Measurements from ENCODE around the gene LTF.

LTF gene

DNA sequence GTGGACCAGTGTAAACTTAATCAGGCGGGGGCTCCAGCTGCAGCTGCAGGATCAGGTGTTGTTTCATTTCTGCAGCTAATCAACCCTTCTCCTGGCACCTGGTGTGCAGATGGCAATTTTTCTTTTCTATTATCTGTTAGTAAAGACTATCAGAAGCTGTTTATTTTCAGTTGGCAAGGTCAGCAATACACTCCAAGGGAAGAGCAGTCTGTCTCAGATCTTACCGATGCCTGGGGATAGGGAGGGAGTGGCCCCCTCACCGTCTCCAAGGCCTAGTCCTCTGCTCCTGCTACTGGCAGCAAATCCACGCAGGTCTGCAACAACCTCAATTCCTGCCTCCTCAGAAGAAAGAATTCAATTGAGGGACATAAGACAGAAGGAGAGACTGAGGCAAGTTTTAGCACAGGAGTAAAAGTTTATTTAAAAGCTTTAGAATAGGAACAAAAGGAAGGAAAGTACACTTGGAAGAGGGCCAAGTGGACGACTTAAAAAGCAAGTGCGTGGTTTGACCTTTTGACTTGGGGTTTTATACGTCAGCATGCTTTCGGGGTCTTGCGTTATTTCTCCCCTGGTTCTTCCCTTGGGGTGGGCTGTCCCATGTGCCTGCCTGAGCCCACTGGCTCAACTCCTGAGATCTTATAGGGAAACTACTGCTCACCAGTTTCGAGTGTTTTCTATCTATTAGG is 48.4 kb downstream of the LTF start:
- TF ChIP-seq, protein P1, sequence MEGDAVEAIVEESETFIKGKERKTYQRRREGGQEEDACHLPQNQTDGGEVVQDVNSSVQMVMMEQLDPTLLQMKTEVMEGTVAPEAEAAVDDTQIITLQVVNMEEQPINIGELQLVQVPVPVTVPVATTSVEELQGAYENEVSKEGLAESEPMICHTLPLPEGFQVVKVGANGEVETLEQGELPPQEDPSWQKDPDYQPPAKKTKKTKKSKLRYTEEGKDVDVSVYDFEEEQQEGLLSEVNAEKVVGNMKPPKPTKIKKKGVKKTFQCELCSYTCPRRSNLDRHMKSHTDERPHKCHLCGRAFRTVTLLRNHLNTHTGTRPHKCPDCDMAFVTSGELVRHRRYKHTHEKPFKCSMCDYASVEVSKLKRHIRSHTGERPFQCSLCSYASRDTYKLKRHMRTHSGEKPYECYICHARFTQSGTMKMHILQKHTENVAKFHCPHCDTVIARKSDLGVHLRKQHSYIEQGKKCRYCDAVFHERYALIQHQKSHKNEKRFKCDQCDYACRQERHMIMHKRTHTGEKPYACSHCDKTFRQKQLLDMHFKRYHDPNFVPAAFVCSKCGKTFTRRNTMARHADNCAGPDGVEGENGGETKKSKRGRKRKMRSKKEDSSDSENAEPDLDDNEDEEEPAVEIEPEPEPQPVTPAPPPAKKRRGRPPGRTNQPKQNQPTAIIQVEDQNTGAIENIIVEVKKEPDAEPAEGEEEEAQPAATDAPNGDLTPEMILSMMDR (IDR thresholded peaks at IDR 0.05; ENCODE audit: low read depth, low read length, poor library complexity, severe bottlenecking), result no peak
- TF ChIP-seq EZH2phosphoT487 (IDR thresholded peaks at IDR 0.05; ENCODE audit: borderline replicate concordance, low read length), result no peak
- Histone ChIP-seq H3K79me2 (ENCODE audit: control insufficient read depth, low read length) (no peaks in the 10 kb centered on the region), H3F3A (ENCODE audit: control insufficient read depth, insufficient read depth) (no peaks in the 10 kb centered on the region), H3K4me3 (ENCODE audit: low read length) (no peak overlapping the region), H3K9me2 (replicated peaks; ENCODE audit: control insufficient read depth, low read length) (no peaks in the 10 kb centered on the region), H3K4me1 (ENCODE audit: control insufficient read depth, low read length) (no peaks in the 10 kb centered on the region), H3K27me3 (ENCODE audit: control insufficient read depth, low read length) (peaks cover 8% of the 10 kb centered on the region; the same call in 1 of the 2 replicates), H3K36me3 (ENCODE audit: control insufficient read depth, low read length) (no peaks in the 10 kb centered on the region), H3K9me3 (ENCODE audit: control insufficient read depth, insufficient read depth, low read length) (no peaks in the 10 kb centered on the region), H3K27ac (ENCODE audit: low read depth, low read length) (no peak overlapping the region), H3K4me2 (ENCODE audit: low read length) (no peak overlapping the region), H4K20me1 (ENCODE audit: control insufficient read depth, insufficient read depth, low read depth, low read length) (no peaks in the 10 kb centered on the region)

DNA sequence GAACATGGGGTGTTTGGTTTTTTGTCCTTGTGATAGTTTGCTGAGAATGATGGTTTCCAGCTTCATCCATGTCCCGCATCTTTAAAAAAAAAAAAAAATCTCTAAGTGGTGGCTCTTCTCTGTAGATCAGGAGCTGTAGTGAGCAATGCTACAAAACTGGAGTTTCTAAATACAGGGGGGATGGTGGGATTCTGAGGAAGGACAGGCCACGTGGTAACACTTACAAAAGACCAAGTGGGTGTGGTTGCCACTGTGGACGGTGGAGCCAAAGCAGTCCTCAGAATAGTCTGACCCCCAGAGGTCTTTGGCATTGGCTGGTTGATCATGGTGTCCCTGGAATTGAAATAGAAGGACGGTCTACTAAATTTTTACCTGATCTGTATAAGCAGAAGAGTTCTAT is 50.0 kb downstream of the LTF start:
- no peak overlapping the region for H3K4me3 ChIP-seq (ENCODE audit: low read length)
- no peak overlapping the region for H3K27ac ChIP-seq (ENCODE audit: low read depth, low read length)
- no peaks in the 10 kb centered on the region for H3K9me3 ChIP-seq (ENCODE audit: control insufficient read depth, insufficient read depth, low read length)
- H3K79me2 ChIP-seq (ENCODE audit: control insufficient read depth, low read length), result no peaks in the 10 kb centered on the region
- no peak for TF ChIP-seq EZH2phosphoT487 (IDR thresholded peaks at IDR 0.05; ENCODE audit: borderline replicate concordance, low read length)
- TF ChIP-seq, protein P1 (IDR thresholded peaks at IDR 0.05; ENCODE audit: low read depth, low read length, poor library complexity, severe bottlenecking), result no peak
- H3K9me2 ChIP-seq (replicated peaks; ENCODE audit: control insufficient read depth, low read length), result no peaks in the 10 kb centered on the region
- no peaks in the 10 kb centered on the region for H3F3A ChIP-seq (ENCODE audit: control insufficient read depth, insufficient read depth)
- no peak overlapping the region for H3K4me2 ChIP-seq (ENCODE audit: low read length)
- H3K27me3 ChIP-seq (ENCODE audit: control insufficient read depth, low read length), result peaks cover 12% of the 10 kb centered on the region; the same call in 1 of the 2 replicates
- H4K20me1 ChIP-seq (ENCODE audit: control insufficient read depth, insufficient read depth, low read depth, low read length), result no peaks in the 10 kb centered on the region
- H3K36me3 ChIP-seq (ENCODE audit: control insufficient read depth, low read length), result no peaks in the 10 kb centered on the region
- no peaks in the 10 kb centered on the region for H3K4me1 ChIP-seq (ENCODE audit: control insufficient read depth, low read length)

DNA sequence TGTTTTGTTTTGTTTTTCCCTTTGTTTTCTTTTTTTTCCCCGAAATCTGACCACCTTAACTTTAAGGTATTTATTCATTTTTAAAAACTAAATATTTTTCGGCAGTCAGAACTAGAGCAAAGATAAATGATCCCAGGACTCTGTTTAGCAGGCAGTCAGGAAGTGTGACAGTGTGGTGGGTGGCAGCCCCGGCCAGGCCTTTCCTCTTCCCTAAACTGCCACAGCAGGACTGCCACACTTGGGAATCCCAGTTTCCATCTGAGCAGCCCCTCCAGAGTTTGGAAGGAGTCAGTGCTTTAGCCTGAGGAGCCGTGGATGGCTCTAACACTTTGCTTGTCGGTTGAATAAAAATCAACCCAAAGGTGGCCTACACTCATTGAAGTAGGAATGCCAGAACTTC is 50.8 kb downstream of the LTF start:
- no peak overlapping the region for H3K4me2 ChIP-seq (ENCODE audit: low read length)
- H3K9me2 ChIP-seq (replicated peaks; ENCODE audit: control insufficient read depth, low read length), result no peaks in the 10 kb centered on the region
- peaks cover 14% of the 10 kb centered on the region; the same call in 1 of the 2 replicates for H3K27me3 ChIP-seq (ENCODE audit: control insufficient read depth, low read length)
- no peaks in the 10 kb centered on the region for H3K4me1 ChIP-seq (ENCODE audit: control insufficient read depth, low read length)
- H3K4me3 ChIP-seq (ENCODE audit: low read length), result no peak overlapping the region
- H3K9me3 ChIP-seq (ENCODE audit: control insufficient read depth, insufficient read depth, low read length), result no peaks in the 10 kb centered on the region
- no peak overlapping the region for H3K27ac ChIP-seq (ENCODE audit: low read depth, low read length)
- H3K79me2 ChIP-seq (ENCODE audit: control insufficient read depth, low read length), result no peaks in the 10 kb centered on the region
- TF ChIP-seq EZH2phosphoT487 (IDR thresholded peaks at IDR 0.05; ENCODE audit: borderline replicate concordance, low read length), result no peak
- TF ChIP-seq, protein P1 (IDR thresholded peaks at IDR 0.05; ENCODE audit: low read depth, low read length, poor library complexity, severe bottlenecking), result no peak
- no peaks in the 10 kb centered on the region for H3K36me3 ChIP-seq (ENCODE audit: control insufficient read depth, low read length)
- no peaks in the 10 kb centered on the region for H3F3A ChIP-seq (ENCODE audit: control insufficient read depth, insufficient read depth)
- no peaks in the 10 kb centered on the region for H4K20me1 ChIP-seq (ENCODE audit: control insufficient read depth, insufficient read depth, low read depth, low read length)
